Heart left ventricle (tissue), 13 donors: ENCODE data around the gene EML1.

Experiments used
- POLR2A ChIP-seq, 2 donors: fragments of 450-650 bp; IDR thresholded peaks; one replicate each; pipeline ENCODE4 v1.6.1; 2017; ENCODE audit warnings: antibody characterized with exemption in 2 of 2, mild to moderate bottlenecking in 2 of 2, moderate library complexity in 2 of 2
- TF ChIP-seq, protein P1 (sequence below), 12 donors: fragments of 200-600 bp; sonication (generic) in 4 of 12; IDR thresholded peaks; one replicate each; pipeline versions ENCODE4 v1.5.0 to v1.8.0; 2018 to 2022; ENCODE audit warnings: antibody characterized with exemption in 12 of 12, mild to moderate bottlenecking in 5 of 12
- donor health status: ischemic (EF 13 %, LVEDD 7.1; RV severe dilation, severe dysfunction).
- donor health status: DM: no; HTN: yes; CAD: no.
- donor health status: DM: no; HTN: no; CAD: no.
- donor health status: ischemic (EF 25% LVEDD 6.9; RV normal size, moderate dysfunction).
- donor health status: ischemic (EF 25% LVEDD 5.7; RV mildly dilated, moderate dysfunction).
- donor health status: ischemic (EF 35%, LVEDD 5.7; RV mildly dilated, moderate dysfunction).
- donor health status: nonischemic (EF 11% LVEDD 7.7; RV severe dilation, severe dysfunction).
- donor health status: DM: yes; HTN: yes; CAD: no.
- donor health status: PGD.
- donor health status: ischemic (EF 29% LVEDD 5.4; RV normal size, mild dysfunction).
- donor health status: nonischemic (EF 23%, LVEDD 6.1; RV moderate dilation, normal function).

DNA sequence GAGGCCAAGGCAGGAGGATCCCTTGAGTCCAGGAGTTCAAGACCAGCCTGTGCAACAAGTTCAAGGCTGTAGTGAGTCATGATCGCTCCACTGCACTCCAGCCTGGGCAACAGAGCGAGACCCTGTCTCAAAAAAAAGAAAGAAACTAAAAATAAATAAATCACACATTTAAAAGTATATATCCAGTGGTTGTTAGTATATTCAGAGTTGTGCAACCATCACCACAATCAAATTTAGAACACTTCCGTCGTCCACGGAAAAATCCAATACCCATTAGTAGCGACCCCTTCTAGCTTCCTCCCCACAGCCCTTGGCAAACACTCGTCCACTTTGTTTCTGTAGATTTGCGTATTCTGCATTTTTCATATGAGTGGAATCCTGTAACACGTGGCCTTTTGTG lies 44.7 kb upstream of the EML1 start:
- TF ChIP-seq, protein P1, sequence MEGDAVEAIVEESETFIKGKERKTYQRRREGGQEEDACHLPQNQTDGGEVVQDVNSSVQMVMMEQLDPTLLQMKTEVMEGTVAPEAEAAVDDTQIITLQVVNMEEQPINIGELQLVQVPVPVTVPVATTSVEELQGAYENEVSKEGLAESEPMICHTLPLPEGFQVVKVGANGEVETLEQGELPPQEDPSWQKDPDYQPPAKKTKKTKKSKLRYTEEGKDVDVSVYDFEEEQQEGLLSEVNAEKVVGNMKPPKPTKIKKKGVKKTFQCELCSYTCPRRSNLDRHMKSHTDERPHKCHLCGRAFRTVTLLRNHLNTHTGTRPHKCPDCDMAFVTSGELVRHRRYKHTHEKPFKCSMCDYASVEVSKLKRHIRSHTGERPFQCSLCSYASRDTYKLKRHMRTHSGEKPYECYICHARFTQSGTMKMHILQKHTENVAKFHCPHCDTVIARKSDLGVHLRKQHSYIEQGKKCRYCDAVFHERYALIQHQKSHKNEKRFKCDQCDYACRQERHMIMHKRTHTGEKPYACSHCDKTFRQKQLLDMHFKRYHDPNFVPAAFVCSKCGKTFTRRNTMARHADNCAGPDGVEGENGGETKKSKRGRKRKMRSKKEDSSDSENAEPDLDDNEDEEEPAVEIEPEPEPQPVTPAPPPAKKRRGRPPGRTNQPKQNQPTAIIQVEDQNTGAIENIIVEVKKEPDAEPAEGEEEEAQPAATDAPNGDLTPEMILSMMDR (IDR thresholded peaks at IDR 0.05): no peak
- TF ChIP-seq POLR2A (IDR thresholded peaks at IDR 0.05): no peak
